A549 treated with GW870086 at 1 μM for 4 hours (cell line): ENCODE results near the gene KLK3. TPM values are rescaled to one million over a fixed set of nuclear protein-coding genes. Genes with fewer than 3 reads are reported as not detected.

Source experiments
- total RNA-seq: library from RNA; stranded (reverse); fragments of 200-300 nt; extraction: Qiagen RNA extraction; gene quantifications from 5 replicates; pipeline ENCODE4 v1.2.3, GENCODE V29; 2022; ENCODE audit warnings: low read depth

The KLK3 gene
- total RNA-seq = 0.17 TPM in 1 of 5 replicates, not detected in the others

GRCh38 chr19:50854636-50855410 lies at the start of gene KLK3:
Gene KLK3, plus strand, starts transcription at chr19:50854915. Its CDS starts 41 bp downstream, at chr19:50854956.

GRCh38 chr19:50823389-50824042 lies 31.2 kb upstream of the KLK3 start, which contains the start of gene KLK1:
Gene KLK1, minus strand, starts transcription at chr19:50823787. Its CDS starts 39 bp downstream, at chr19:50823748.

GRCh38 chr19:50833117-50833801 lies 21.5 kb upstream of the KLK3 start, which contains the start of gene KLK15:
Gene KLK15, minus strand, starts transcription at chr19:50833574. Its CDS starts 2,082 bp downstream, at chr19:50831492.

GRCh38 chr19:50873056-50873455 lies 18.3 kb downstream of the KLK3 start, which contains the start of gene KLK2:
Gene KLK2, plus strand, starts transcription at chr19:50873439. Its CDS starts 35 bp downstream, at chr19:50873474.

Other genes with a start within 250 kb of the KLK3 start
- gene SYT3, start 215.0 kb upstream of the KLK3 start, total RNA-seq = 0.29 to 0.74 TPM (median 0.53 TPM) in 5 replicates
- 4.3 to 11.4 TPM (median 10.5 TPM) in 5 replicates for gene C19orf81, start 205.5 kb upstream of the KLK3 start, total RNA-seq
- 0.16 to 0.46 TPM (median 0.33 TPM) in 4 of 5 replicates, not detected in the other for gene SHANK1, start 135.1 kb upstream of the KLK3 start, total RNA-seq
- 6.0 to 10.5 TPM (median 9.2 TPM) in 5 replicates for gene CLEC11A, start 131.6 kb upstream of the KLK3 start, total RNA-seq
- gene GPR32, start 84.5 kb upstream of the KLK3 start, total RNA-seq = not detected in 5 replicates
- gene ACP4, start 64.5 kb upstream of the KLK3 start, total RNA-seq = not detected in 5 replicates
- 0.16 to 0.46 TPM (median 0.17 TPM) in 3 of 5 replicates, not detected in the others for gene KLK1, start 31.1 kb upstream of the KLK3 start, total RNA-seq
- gene KLK15, start 21.3 kb upstream of the KLK3 start, total RNA-seq = not detected in 5 replicates
- gene KLK2, start 18.5 kb downstream of the KLK3 start, total RNA-seq = 0.14 to 0.17 TPM in 2 of 5 replicates, not detected in the others
- 0.19 to 0.61 TPM (median 0.43 TPM) in 3 of 5 replicates, not detected in the others for gene KLK4, start 56.5 kb downstream of the KLK3 start, total RNA-seq
- 0.09 TPM in 1 of 5 replicates, not detected in the others for gene KLK5, start 98.1 kb downstream of the KLK3 start, total RNA-seq
- gene KLK6, start 114.7 kb downstream of the KLK3 start, total RNA-seq = 0.15 to 1.5 TPM (median 0.28 TPM) in 5 replicates
- gene KLK7, start 129.0 kb downstream of the KLK3 start, total RNA-seq = not detected in 5 replicates
- gene KLK8, start 146.7 kb downstream of the KLK3 start, total RNA-seq = not detected in 5 replicates
- 0.32 to 0.98 TPM (median 0.45 TPM) in 5 replicates for gene KLK10, start 164.8 kb downstream of the KLK3 start, total RNA-seq
- gene KLK11, start 171.7 kb downstream of the KLK3 start, total RNA-seq = 0.63 TPM in 1 of 5 replicates, not detected in the others
- gene KLK12, start 180.1 kb downstream of the KLK3 start, total RNA-seq = not detected in 5 replicates
- 0.18 TPM in 1 of 5 replicates, not detected in the others for gene KLK13, start 210.2 kb downstream of the KLK3 start, total RNA-seq
- gene KLK14, start 228.0 kb downstream of the KLK3 start, total RNA-seq = 0.32 to 0.71 TPM (median 0.42 TPM) in 5 replicates